Lower leg skin (tissue), 3 donors: Measurements from ENCODE around the gene TRIM50.
"Not testable (repeated sequence)": the region's sequence is repeated elsewhere in the genome, so short reads cannot be mapped to it uniquely, and the experiment has no call there.

ENCODE experiments used
- POLR2A ChIP-seq, 2 donors: fragments of 450-650 bp; IDR thresholded peaks; one replicate each; pipeline ENCODE4 v1.6.1; 2016 to 2017; ENCODE audit warnings: antibody characterized with exemption in 2 of 2, mild to moderate bottlenecking in 1 of 2, moderate library complexity in 1 of 2
- TF ChIP-seq, protein P1 (sequence below), 3 donors: fragments of 450-650 bp; IDR thresholded peaks; one replicate each; pipeline ENCODE4 v1.5.1; 2016; ENCODE audit warnings: antibody characterized with exemption in 3 of 3, mild to moderate bottlenecking in 3 of 3, moderate library complexity in 2 of 3

DNA sequence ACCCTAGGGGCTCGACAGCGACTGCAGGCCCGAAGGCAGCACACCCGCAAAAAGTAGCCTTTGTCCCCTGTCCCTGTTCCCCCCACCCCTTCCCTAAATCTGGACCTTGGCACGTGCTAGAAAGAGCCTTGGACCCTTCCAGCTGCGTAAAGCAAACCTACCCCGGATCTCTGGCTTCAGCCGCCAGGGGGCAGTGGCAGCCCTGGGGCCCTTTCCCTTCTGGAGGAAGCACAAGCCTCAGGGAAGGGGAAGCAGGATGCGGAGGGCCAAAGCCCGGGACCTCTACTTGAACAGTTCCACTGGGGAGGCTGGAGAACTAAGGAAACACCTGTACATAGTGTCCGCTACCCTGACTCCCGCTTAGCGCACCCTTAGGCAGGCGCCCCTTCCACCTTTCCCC lies 26.8 kb downstream of the TRIM50 start:
- TF ChIP-seq, protein P1, sequence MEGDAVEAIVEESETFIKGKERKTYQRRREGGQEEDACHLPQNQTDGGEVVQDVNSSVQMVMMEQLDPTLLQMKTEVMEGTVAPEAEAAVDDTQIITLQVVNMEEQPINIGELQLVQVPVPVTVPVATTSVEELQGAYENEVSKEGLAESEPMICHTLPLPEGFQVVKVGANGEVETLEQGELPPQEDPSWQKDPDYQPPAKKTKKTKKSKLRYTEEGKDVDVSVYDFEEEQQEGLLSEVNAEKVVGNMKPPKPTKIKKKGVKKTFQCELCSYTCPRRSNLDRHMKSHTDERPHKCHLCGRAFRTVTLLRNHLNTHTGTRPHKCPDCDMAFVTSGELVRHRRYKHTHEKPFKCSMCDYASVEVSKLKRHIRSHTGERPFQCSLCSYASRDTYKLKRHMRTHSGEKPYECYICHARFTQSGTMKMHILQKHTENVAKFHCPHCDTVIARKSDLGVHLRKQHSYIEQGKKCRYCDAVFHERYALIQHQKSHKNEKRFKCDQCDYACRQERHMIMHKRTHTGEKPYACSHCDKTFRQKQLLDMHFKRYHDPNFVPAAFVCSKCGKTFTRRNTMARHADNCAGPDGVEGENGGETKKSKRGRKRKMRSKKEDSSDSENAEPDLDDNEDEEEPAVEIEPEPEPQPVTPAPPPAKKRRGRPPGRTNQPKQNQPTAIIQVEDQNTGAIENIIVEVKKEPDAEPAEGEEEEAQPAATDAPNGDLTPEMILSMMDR (IDR thresholded peaks at IDR 0.05): not testable (repeated sequence)
- not testable (repeated sequence) for TF ChIP-seq POLR2A (IDR thresholded peaks at IDR 0.05)
